HG03432 (cell line): ENCODE measurements around the gene SYNJ2.

Experiments used
- ATAC-seq: cut with Tn5 transposase; IDR thresholded peaks from one replicate; pipeline ENCODE4 v1.9.1; 2021; ENCODE audit warnings: mild to moderate bottlenecking, moderate library complexity; ENCODE audit not compliant: unreplicated experiment

SYNJ2 gene

DNA sequence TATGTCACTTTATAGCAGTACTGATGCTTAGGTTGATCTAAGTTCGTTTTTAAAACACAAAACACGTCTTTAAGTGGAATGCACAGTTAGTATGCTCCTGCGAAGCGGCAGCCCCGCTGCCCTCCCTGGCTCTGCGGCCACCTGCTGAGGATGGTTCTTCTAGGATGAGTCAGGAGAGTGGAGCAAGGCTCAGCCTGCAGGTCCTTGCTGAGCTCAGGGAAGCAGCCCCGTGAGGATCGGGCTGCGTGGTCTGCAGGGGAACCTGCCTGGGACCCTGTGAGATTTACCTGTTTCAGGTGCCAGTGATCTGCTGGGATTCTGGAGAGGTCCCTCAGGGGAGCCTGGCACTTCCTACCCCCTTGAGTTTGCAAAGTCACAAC is 57.5 kb downstream of the SYNJ2 start:
- ATAC-seq = no peak

DNA sequence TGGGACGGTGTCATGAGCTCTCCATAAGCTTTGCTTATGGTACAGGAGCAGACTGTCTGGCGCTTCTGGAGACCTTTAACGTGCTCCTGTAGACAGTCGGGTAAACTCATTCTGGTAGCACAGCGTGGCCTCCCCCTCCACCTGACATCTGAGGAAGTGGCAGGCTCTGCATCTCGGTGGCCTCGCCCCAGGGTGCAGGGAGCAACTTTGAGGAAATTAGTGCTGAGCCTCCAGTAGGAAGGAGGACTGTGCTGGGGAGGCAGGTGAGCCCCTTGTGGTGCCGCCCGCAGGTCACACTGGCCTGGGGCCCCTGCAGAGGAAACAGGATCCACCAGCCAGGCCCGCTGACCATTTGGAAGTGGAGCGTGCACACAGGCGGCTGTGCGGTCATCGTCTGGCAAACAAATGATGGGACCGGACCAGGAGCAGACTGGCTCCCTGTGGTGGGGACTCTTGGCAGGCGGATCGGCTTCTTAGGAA is 57.9 kb downstream of the SYNJ2 start:
- ATAC-seq = no peak

DNA sequence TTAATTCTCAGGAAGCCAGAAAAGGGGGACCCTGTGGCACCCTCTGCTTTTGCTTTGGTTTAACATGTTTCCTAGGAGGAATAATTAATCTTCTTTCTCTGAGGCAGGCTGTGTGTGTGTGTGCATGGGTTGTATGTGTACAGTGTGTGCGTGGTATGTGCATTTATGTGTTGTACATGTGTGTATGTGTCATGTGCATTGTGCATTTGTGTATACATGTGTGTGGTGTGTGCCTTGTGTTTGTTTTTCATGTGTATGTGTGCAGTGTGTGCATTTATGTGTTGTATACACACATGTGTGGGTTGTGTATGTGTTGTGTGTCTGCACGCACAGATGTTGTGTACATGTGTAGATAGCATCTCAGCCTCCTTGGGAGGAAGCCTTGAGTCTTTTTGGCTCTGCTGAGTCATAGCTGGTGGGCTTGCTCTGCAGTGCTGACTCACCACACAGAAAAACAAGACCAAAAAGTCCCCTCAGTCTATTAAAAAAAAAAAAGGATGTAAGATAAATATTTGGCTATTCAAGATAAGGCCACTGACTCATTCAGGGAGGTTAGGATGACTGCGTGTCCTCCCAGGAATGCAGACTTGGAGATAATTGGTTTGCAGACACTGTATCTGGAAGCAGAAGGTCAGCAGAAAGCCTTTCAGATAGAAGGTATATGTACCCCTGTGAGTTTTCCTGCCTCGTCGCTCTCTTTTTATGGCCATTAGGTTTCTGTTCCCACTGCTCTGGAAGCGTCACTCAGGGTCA is 58.6 kb downstream of the SYNJ2 start:
- peak; percentile 74 for ATAC-seq

DNA sequence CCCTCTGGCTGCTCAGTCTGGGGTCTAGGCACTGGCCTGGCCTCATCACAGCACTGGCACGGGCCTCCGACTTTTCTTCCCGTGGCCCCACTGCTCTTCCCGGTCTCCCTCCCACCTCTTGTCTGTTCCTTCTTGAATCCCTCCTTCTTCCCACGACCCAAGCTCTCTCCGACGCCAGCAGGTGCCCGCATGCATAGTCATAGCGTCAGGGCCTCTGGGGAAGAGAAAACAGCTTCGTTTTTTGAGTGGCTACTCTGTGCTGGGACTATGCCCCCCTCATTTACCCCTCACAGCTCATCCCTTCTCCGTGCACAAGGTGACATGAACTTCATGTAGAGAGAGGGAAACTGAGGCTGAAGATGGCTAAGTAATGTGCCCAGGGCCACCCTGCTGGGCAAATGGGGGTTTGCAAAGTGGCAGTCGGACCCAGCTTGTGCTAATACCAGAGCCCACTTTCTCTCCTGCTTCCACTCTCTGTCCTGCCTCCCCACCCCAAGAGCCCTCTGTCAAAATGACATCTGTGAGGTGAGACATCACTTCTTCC is 59.2 kb downstream of the SYNJ2 start:
- no peak for ATAC-seq

DNA sequence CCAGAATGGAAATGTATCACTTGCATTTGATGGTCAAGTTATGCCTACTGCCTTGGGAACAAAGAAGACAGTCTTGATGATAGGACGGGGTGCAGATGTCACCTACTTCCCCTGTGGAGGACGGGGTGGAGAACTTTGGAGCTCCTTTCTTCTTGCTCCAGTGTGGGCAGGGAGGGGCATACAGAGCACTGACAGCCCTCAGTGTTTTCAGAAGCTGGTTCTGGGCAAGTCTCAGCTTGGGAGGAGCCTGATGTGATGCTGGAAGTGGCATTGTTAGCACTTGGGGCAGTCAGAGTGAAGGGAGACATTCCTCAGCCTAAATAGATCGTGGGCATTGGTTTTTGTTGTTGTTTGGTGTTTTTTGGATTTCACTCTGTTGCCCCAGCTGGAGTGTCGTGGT is 59.7 kb downstream of the SYNJ2 start:
- ATAC-seq = no peak

DNA sequence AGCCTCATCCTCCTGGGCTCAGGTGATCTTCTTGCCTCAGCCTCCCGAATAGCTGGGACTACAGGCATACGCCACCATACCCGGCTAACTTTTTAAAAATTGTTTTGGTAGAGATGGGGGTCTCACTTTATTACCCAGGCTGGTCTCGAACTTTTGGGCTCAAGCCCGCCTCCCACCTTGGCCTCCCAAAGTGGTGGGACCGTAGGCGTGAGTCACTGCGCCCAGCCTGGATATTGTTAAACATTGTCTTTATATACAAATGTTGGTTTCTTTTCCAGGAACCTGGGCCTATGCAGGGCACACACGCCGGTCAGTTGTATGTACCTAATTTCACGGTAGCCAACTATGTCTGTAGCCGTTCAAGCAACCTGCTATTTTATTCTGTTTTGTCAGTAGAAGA is 60.1 kb downstream of the SYNJ2 start:
- no peak for ATAC-seq

DNA sequence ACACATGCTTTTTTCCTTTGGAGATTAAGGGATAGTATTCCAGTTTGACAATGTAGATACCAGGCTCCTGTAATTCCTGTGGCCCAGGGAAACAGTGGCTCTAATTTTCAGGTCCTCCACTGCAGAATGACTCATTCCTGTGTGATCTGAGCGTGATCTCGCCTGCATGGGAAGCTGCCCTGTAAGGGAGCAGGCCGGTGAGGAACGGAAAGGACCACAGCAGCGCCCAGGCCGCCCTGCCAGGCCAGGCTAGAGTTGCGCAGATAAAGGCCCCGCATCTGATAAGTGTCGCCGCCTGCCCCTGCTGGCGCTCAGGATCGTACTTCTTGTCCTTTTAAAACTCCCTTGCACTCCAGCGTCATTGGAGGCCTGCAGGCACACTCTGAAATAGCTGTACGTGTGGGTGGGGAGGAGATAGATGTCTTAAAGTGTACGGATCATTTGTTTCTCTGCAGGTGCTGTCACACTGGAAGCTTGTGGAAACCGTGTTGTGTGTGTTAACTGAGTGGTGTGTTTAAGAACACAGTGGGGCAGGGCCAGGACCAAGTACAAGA is 60.7 kb downstream of the SYNJ2 start:
- no peak for ATAC-seq

DNA sequence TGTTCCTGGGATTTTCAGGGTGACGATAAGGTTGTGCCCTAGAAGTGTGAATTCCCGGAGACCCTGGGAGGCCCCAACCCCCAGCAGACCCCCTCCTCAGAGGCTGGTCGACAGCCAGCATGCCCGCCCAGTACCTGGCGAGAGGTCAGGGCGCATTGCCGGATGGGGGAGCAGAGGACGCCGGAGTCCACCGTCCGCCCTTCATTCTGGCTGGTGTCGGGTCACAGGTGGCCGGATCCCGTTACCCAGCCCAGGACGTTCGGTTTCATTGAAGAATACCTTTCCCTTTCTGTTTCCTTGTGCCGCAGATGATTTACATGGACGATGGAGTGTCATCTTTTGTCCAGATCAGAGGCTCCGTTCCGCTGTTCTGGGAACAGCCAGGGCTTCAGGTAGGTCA is 61.3 kb downstream of the SYNJ2 start:
- no peak for ATAC-seq

DNA sequence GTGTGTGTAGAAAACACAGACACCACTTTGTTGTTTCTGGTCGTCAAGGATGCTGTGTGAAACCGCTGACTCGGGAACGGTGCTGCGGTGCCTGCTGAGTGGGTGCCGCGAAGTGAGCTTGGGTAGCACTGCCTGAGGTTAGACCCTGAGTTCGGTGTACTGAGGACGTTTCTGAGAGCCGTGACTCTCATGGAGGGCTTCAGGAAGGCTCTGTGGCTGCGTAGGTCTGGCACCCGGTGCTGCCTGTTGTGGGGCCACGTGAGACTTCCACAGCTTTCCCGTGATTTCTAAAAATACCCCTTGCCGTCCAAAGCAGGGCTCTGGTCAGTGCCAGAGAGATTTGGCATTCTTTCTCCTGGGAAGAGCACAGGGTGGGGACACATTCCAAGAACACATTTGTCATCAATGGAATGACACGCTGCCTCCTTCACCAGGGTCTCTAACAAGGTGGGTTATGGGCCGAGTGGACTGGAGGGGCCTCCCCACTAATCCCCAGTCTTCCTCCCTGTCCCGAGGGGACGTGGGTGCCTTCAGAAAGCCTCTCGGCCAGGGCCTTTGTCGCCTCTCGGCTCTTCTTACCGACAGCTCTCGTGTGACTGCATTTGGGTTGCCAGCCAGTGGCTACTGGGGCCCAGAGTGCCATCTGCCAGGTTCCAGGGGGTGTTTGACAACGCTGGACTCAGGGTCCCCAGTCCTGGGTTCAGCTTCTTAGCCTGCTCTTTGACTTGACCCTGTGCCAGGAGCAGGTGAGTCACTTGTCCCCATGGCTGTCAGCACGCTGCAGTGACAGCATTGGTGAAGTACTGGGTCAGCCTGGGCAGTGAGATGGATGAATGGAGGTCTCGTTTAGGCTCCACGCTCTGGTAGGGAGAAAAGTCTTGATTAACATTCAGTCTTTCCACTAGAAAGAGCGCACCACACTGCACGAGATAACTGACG is 62.2 kb downstream of the SYNJ2 start:
- ATAC-seq = no peak

DNA sequence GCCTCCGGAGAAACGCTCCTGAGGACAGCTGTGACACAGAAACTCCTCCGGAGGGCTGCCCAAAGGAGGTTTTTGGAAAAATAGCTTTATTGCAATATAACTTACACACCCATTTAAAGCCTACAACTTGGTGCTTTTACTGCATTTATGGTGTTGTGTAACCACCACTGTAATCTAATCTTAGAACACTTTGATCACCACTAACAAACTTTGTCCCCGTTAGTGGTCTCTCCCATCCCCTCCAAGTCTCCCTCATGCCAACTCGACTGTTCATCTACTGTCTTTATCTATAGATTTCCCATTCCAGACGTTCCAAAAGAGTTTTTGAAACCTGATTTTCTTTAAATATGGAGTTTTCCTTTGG is 62.8 kb downstream of the SYNJ2 start:
- ATAC-seq = no peak

DNA sequence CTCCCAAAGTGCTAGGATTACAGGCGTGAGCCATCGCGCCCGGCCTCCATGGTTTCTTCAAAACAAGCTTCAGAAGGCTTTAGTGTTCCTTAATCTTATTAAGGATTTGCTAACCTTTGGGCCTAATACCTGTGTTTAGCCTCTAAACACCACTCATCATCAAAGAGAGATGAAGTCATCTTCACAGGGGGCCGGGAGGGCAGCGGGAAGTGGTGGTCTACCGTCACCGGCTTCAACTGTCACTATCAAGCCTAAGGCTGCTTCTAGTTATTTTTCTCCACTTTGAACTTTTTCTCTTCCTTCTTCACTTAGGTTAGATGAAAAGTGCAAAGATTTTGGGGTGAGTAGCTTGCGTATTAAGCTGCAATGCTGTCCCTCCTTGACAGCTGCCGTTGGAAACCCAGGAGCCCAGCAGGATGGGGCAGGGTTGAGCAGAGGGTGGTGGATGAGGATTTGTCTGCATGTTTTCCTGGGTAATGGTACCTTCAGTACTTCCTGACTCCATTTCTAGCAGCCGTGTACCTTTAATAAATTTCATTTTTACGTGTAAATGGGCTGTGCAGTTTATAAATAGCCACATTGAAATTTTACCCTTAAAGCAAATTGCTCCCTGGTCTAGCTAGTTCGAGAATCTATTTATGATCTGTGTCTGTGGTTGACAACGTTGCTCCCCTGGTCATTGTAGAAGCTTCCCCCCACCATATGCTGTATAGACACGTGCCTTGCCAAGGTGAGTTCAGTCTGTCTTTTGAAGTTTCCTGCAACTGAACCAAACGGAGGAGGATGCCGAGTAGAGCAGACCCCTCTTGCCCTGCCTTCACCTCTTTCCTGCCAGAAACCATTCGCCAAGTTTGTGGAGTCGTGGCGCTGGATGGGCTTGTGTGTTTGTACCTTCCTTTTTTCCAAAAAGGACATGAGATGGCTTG is 64.8 kb downstream of the SYNJ2 start:
- no peak for ATAC-seq

DNA sequence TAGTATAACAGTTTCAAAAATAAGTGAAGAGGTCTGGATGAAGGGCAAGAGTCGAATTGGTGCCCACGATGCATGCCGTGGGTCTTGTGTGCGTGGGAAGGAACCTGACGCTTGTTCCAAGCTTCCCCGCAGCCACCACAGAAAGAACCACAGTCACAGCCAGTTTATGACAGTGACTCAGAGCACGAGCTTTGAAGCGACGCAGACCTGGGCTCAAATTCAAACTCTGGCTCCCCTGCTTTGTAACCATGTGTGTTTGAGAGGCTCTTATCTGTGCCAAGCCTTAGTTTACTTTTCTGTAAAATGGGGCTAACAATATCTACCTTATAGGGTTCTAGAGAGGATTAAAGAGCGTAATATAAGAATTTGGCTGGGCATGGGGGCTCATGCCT is 65.5 kb downstream of the SYNJ2 start:
- no peak for ATAC-seq

DNA sequence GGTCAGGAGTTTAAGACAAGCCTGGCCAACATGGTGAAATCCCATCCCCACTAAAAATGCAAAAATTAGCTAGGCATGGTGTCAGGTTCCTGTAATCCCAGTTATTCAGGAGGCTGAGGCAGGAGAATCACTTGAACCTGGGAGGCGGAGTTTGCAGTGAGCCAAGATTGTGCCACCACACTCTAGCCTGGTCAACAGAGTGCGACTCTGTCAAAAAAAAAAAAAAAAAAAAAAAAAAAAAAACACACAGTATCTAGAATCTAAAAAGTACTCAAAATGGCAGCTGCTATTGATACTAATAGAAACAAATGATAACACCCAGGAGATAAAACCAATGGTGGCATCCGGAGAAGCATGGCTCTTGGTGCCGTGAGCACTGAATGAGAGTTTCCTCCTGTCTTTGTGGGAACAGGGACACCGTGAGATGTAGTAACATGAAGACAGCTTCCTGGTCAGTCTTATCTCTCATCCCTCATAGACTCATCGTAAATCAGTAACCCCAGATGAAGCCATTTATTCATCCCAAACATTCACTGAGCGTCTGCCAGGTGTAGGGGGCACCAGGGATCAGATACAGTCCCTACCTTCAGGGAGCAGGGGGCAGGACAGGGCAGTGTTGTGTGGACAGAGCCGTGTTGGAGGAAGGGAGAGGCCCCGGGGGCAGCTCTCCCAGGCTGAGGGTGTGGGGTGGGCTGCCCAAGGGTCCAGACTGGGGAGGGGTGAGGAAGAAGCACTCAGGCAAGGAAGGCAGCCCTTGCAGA is 66.1 kb downstream of the SYNJ2 start:
- no peak for ATAC-seq

DNA sequence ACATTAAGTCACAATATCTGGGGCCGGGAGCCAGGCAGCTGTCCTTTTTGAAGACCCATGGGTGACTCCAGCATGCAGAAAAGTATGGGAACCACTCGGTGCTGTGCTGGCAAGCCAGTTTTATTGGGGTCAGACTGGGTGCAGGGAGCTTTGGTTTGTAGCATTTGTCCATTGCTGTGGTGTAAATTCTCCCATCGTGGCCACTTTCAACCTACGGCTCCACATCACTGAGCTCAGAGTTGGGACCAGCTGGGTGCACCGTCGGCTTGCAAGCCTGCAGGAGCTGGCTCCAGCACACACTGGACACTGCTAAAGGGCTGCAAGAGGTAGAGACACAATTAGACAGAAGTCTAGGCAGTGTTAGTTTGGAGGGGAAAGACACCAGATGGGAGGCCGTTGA is 66.9 kb downstream of the SYNJ2 start:
- ATAC-seq = no peak

DNA sequence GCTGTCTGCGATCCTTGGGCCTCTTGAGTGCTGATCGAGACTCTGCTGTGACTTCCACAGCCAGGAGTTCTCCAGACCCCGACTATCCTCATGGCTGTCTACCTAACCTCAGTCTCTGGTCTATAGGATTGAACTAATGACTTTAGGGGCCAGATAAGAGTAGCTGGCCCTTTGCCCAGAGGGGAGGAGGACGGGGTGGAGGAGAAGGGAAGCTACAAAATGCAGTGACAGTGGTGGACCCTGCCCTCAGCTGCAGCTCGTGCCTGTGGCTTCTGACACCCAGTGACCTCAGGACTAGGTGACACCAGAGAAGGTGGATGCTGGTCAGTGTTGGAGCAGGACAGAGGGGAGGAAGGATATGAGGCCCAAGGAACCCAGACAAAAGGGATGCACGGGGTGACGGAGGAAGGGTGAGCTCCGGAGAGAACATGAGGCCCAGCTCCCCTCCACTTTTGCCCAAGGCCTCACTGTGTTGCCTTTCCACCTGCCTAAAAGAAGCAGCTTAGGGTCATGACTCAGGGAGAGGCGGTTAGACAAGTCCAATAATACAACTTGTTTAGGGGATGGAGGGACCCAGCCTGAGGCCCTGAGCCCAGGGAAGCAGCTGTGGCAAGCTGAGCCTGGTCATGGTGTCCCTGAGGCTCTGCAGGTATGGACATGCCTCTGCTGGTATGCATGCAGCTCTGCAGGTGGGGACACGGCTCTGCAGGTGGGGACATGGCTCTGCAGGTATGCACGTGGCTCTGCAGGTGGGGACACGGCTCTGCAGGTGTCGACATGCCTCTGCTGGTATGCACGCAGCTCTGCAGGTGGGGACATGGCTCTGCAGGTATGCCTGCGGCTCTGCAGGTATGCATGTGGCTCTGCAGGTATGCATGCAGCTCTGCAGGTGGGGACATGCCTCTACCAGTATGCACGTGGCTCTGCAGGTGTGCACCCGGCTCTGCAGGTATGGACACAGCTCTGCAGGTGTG is 67.7 kb downstream of the SYNJ2 start:
- no peak for ATAC-seq

DNA sequence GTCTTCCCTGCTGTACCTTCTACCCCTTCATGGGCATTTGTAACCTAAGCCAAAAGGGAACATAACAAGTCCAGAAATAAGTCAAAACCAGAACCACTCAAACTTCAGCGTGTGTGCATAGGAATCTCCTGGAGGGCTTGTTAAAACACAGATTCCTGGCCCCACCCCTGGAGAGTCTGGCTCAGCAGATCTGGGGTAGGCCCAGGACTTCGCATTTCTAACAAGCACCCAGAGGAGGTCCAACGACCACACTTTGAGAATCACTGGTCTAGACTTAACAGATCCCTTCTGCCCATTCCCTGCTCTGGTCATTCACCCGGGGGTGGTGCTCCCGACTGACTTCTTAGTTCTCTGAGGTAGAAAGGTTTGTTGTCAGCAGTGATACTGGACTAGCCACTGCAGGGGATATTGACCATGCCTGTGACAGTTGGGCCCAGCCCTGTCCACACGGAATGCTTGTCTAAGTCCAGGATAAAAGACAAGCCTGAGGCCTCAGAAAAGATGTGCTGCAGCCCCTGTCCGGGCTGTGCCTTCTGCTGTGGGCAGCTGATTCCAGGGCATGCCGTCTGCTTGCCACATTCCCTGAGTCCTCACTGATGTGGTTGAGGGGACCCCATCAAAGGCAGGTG is 68.6 kb downstream of the SYNJ2 start:
- ATAC-seq = no peak

DNA sequence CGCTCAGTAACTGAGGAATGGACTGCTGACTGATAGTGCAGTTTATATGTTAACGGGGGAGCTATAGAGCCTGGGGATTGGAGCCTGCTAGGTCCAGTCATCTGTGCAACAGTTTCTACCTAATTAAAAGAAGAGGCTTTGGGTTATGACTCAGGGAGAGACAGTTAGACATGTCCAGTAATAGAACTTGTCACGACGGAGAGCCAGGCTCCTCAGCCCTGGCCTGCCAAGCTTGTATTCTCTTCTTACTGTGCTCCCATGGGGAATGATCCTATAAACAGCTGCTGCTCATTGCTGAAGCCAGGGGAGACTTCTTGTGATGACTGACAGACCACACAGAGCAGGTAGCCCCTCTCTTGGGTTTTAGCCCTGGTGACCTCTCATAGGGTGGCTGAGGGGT is 69.3 kb downstream of the SYNJ2 start:
- ATAC-seq = no peak

DNA sequence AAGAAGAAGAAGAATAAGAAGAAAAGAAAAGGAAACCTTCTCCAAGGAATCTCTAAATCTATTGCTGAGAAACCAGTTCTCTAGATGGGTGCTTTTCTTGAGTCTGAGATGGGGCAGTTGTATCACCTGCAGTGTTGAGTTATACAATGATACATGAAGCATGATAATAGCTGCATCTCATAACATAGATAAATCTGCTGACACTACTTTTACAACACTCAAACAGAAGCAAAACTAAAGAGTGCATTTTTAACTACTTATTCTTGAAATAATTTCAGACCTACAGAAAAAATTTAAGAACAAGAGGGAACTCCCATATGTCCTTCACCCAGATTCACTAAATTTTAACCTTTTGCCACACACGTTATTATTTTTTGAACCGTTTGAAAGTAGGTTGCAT is 70.3 kb downstream of the SYNJ2 start:
- no peak for ATAC-seq
